ENCODE results near the gene HDX.
"Not testable (repeated sequence)": the region's sequence is repeated elsewhere in the genome, so short reads cannot be mapped to it uniquely, and the experiment has no call there.

HDX gene

DNA sequence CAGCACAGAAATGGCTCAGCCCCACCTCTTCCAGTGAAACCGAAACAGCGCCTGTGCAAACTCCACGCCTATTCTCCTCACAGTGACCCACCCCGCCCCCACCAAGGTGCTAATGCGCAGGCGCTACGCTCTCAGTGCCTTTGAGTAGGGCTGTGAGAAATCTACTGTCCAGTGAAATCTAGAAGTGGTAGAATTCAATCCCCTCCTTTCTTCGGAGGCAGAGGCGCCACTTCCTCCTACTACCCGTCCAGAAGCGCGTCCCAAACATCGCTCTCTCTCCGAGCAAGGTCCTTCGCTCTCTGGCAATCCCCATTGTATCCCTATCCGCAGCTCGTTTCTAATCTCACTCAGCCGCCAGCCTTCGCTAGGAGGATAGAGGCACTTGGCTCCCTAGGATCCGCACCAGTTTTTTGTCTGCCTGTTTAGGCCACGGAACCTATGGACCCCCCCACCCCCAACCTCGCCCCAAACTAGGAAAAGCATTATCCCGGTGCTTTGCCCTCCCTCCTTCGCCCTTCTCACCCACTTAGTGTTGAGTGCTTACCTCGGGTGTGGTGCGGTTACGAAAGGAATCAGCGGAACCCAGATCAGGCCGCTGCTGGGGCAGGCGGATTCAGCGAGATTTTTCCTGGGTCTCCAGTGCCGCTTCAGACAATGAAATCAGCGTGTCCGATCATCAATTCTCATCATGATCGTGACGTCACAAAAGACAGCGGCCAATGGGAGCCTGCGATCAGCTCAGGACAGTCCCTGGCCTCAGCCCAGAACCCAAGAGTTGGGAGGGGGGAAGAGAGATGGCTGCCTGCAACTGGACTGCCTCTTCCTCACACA lies at the start of gene HDX:
Gene HDX (minus strand): TSS at position 656 of the 831 bp plus-strand sequence. CDS start 27,056 bp downstream, outside the sequence.
- peak; percentile 91 for DNase-seq (ENCODE audit: low read depth, low spot score)

DNA sequence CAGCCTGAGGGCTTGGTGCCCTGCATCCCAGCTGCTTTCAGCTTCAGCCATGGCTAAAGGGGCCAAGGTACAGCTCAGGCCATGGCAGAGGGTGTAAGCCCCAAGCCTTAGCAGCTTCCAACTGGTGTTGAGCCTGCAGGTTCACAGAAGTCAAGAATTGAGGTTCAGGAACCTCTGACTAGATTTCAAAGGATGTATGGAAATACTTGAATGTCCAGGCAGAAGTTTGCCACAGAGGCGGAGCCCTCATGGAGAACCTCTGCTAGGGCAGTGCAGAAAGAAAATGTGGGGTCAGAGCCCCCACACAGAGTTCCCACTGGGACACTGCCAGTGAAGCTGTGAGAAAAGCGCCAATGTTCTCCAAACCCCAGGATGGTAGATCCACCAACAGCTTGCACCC lies 39.1 kb upstream of the HDX start:
- DNase-seq (ENCODE audit: low read depth, low spot score): peak; percentile 0

DNA sequence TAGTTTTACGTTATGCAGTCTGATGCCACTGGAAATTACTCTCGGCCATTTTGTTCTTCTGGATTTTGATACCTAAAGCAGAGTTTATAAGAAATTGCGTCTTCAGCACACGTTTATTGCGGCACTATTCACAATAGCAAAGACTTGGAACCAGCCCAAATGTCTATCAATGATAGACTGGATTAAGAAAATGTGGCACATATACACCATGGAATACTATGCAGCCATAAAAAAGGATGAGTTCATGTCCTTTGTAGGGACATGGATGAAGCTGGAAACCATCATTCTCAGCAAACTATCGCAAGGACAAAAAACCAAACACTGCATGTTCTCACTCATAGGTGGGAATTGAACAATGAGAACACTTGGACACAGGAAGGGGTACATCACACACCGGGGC lies 35.4 kb upstream of the HDX start:
- DNase-seq (ENCODE audit: low read depth, low spot score): not testable (repeated sequence)

DNA sequence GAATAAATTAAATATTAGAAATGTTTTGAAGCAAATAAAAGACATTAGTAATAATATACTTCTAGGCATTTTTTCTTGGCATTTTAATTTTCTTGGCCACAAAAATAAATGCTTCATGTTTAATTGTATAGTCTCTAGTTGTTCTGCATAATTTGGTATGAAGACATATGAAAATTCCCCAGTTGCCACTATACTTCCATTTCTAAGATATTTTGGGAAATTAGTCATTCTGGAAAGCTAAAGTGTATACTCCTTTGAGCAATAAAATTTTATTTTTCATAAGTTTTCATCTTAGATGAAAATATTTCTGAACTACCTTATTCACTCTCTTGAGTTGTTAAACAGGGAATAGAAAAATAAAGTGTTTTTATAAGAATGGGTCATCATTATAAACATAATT lies 13.8 kb downstream of the HDX start:
- no peak for DNase-seq (ENCODE audit: low read depth, low spot score)

- no peak for DNase-seq (ENCODE audit: low read depth, low spot score)
These were observed 14.6 kb downstream of the HDX start for GRCh38 chrX:84487365-84488353.

GRCh38 chrX:84479086-84479485 lies 23.2 kb downstream of the HDX start:
- DNase-seq (ENCODE audit: low read depth, low spot score): no peak

DNA sequence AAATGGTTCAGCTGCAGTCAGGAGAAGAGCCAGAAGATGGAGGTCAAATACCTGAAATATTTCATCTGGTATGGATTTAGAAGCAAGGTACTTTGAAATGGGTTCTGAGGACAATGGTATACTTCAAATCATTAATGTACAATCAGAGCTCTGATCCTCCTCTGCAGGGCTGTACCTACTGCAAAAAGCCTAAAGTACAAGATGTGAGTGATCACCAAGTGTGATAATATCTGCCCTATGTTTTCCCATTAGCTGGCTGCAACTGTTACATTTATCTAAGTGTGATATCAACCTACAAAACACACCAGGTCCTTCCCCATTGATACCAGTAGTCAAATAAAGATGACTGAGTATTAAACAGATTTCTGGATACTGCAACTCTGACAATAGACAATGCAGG lies 25.1 kb downstream of the HDX start:
- DNase-seq (ENCODE audit: low read depth, low spot score): no peak

- no peak for DNase-seq (ENCODE audit: low read depth, low spot score)
These were observed 26.7 kb downstream of the HDX start for GRCh38 chrX:84475596-84475995.

DNA sequence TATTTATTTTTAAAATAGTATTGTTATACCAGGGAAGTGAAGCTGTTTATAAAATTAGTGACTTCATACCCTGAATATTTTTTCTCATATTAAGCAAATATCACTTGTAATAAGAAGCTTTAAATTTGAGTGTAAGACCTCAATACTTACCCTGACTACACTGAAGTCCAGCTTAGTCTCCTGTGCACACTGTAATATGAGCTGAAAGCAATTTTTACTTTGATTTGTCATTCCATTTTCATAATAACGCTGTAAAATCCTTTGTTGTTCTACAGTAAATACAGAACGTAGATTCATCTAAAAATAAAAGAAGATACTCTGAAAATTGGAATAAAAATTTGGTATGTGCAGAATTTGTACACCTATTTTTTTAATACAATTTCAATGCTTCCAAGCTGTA lies 27.2 kb downstream of the HDX start:
- DNase-seq (ENCODE audit: low read depth, low spot score): no peak

DNA sequence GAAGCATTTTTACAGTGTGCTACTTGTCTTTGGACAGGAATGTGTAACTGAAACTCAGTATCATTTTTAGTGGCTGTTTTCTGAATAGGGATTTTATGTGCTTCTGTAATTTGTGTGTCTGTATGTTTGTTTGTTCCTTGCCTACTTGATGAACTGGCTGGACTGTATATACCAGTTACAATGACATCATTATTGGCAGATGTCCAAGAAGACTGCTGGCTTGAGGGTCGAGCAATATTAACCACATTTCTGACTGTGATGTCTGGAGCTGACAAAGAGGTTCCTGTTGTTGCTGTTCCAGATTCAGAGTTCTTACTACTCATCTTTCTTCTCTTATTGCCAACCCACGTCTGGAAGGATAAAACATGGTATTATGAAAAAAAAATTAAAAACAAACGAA lies 33.0 kb downstream of the HDX start:
- DNase-seq (ENCODE audit: low read depth, low spot score): peak; percentile 40

DNA sequence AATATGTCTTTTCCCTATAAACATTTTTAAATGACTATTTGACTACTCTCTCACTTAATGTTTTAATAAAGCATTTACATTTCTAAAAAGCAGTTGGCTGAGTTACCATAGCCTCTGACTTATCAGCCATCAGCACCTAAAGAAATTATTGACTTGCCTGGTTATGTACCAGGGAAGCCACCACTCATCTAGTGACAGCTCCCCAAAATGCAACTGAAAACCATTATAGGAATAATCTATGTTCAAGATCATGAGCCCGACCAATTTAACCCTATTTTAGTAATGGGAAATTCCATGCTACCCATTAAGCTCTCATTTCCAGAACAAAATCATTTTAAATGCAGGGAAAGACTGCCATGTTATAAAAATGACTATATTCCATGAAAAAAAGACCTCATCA lies 34.4 kb downstream of the HDX start:
- DNase-seq (ENCODE audit: low read depth, low spot score): no peak

- no peak for DNase-seq (ENCODE audit: low read depth, low spot score)
These were observed 48.7 kb downstream of the HDX start for GRCh38 chrX:84453351-84454246.

GRCh38 chrX:84441143-84441542 lies 61.1 kb downstream of the HDX start:
- DNase-seq (ENCODE audit: low read depth, low spot score): no peak

DNA sequence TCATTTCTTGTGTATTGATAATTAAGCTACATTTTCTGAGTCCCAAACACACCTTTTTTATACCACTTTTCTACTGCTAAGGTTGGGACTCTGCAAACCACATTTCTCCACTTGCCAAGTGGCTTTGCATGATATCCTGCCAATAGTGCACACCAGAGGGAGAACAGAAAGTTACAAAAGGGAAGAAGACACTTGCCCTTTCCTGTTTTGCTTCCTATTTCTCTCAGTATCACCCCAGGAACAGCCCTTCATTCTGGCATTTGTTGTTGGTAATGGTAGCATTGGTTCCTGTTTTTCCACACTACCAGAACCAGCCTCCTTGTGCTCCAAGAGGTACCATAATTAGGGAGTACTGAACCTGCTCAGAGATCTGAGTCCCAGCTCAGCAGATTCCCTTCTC lies 87.1 kb downstream of the HDX start:
- DNase-seq (ENCODE audit: low read depth, low spot score): no peak

GRCh38 chrX:84363663-84364062 lies 138.6 kb downstream of the HDX start:
- no peak for DNase-seq (ENCODE audit: low read depth, low spot score)

- DNase-seq (ENCODE audit: low read depth, low spot score): no peak
These were observed 139.2 kb downstream of the HDX start for GRCh38 chrX:84363051-84363450.

- no peak for DNase-seq (ENCODE audit: low read depth, low spot score)
These were observed 139.9 kb downstream of the HDX start for GRCh38 chrX:84362184-84362838.

GRCh38 chrX:84358271-84358670 lies 144.0 kb downstream of the HDX start:
- no peak for DNase-seq (ENCODE audit: low read depth, low spot score)

DNA sequence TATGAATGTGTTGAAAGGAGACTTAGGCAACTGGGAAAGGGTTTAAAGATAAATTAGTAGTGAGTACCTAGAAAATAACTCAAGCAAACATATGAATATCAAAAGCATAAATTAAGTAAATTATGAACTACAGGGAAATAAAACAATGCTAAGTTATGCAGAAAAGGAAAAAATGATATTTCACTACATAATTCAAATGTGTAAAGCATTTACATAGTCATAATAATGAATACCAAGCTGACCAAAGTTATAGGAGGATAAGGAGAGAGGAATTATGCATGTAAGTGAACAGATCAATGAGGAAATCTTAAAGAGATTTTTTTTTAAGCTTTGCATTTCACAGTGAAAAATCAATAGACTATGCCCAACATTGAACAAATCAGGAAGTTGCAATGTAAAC lies 145.0 kb downstream of the HDX start:
- no peak for DNase-seq (ENCODE audit: low read depth, low spot score)

DNA sequence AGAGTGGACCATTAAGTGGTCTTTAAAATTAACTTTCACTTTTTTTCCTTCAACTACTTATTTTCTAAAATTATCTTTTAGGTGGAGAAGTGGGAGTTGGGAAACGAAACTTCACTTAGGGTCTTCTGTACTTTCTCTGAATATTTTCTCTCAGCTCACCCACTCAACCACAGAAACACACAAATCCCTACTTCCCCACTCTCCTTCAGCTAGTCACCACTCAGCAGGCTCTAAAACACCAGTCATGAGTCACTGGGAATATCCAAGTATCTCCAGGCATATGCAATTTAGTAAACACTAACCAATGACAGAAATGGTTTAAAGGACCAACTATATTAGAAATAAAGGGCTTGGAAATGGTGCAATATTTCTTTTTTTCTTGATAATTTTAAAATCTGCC lies 161.3 kb downstream of the HDX start:
- peak; percentile 16 for DNase-seq (ENCODE audit: low read depth, low spot score)

All from astrocyte of the hippocampus (primary cell).